Trophoblast cell (in vitro differentiated cells and primary cell): ENCODE results near the gene SORD.

ENCODE experiments used
- DNase-seq, 2 donors: peaks; one replicate each; pipeline ENCODE4 v3.0.0-alpha.2; 2016
- H2AFZ ChIP-seq: 2 replicates; pipeline ENCODE4 v1.6.1; 2013; ENCODE audit warnings: low read length, moderate library complexity, mild to moderate bottlenecking; ENCODE audit not compliant: insufficient read depth, poor library complexity
- H2AK5ac ChIP-seq: 2 replicates; pipeline ENCODE4 v1.6.1; 2013; ENCODE audit warnings: mild to moderate bottlenecking, low read length
- H2BK120ac ChIP-seq: 2 replicates; pipeline ENCODE4 v1.6.1; 2013; ENCODE audit warnings: low read length, mild to moderate bottlenecking, moderate library complexity; ENCODE audit not compliant: insufficient read depth, poor library complexity
- H2BK12ac ChIP-seq: 2 replicates; pipeline ENCODE4 v1.6.1; 2013; ENCODE audit warnings: mild to moderate bottlenecking, low read length, moderate library complexity
- H2BK5ac ChIP-seq: 2 replicates; pipeline ENCODE4 v1.6.1; 2013; ENCODE audit warnings: low read length, low read depth, moderate library complexity, mild to moderate bottlenecking; ENCODE audit not compliant: poor library complexity
- H3K14ac ChIP-seq: 2 replicates; pipeline ENCODE4 v1.6.1; 2013; ENCODE audit warnings: mild to moderate bottlenecking, low read length
- H3K18ac ChIP-seq: 2 replicates; pipeline ENCODE4 v1.6.1; 2013; ENCODE audit warnings: mild to moderate bottlenecking, low read length
- H3K23ac ChIP-seq: 2 replicates; pipeline ENCODE4 v1.6.1; 2013; ENCODE audit warnings: low read length
- H3K27ac ChIP-seq: 2 replicates; pipeline ENCODE4 v1.5.1; 2013; ENCODE audit warnings: low read depth, mild to moderate bottlenecking, inconsistent platforms, low read length, moderate library complexity
- H3K27me3 ChIP-seq: 2 replicates; pipeline ENCODE4 v1.6.1; 2013; ENCODE audit warnings: inconsistent platforms, mild to moderate bottlenecking, low read length, moderate library complexity; ENCODE audit not compliant: insufficient read depth
- H3K36me3 ChIP-seq, 2 experiments: 1 replicate in 1 of 2; 2 replicates in 1 of 2; pipeline ENCODE4 v1.6.1; 2013; ENCODE audit warnings: low read length in 2 of 2, mild to moderate bottlenecking in 2 of 2, moderate library complexity in 1 of 2; ENCODE audit not compliant: insufficient read depth in 2 of 2, control insufficient read depth in 1 of 2
- H3K4ac ChIP-seq: 2 replicates; pipeline ENCODE4 v1.6.1; 2013; ENCODE audit warnings: low read depth, mild to moderate bottlenecking, low read length, moderate library complexity
- H3K4me1 ChIP-seq, 2 experiments: 1 replicate in 1 of 2; 2 replicates in 1 of 2; pipeline ENCODE4 v1.6.1; 2013; ENCODE audit warnings: low read length in 2 of 2, mild to moderate bottlenecking in 2 of 2, moderate library complexity in 1 of 2; ENCODE audit not compliant: insufficient read depth in 2 of 2, control insufficient read depth in 1 of 2
- H3K4me2 ChIP-seq: 2 replicates; pipeline ENCODE4 v1.6.1; 2013; ENCODE audit warnings: inconsistent platforms, mild to moderate bottlenecking, low read length, moderate library complexity
- H3K4me3 ChIP-seq: 2 replicates; pipeline ENCODE4 v1.5.1; 2013; ENCODE audit warnings: mild to moderate bottlenecking, low read depth, low read length, inconsistent platforms
- H3K79me1 ChIP-seq: one replicate; pipeline ENCODE4 v1.6.1; 2013; ENCODE audit warnings: low read length
- H3K79me2 ChIP-seq: 2 replicates; pipeline ENCODE4 v1.6.1; 2013; ENCODE audit warnings: low read length, mild to moderate bottlenecking; ENCODE audit not compliant: control insufficient read depth, insufficient read depth, poor library complexity
- H3K9ac ChIP-seq: 2 replicates; pipeline ENCODE4 v1.6.1; 2013; ENCODE audit warnings: mild to moderate bottlenecking, low read length
- H3K9me3 ChIP-seq: 2 replicates; pipeline ENCODE4 v1.6.1; 2013; ENCODE audit warnings: low read depth, mild to moderate bottlenecking, control low read depth, inconsistent platforms, low read length; ENCODE audit not compliant: insufficient read depth
- H4K12ac ChIP-seq: 2 replicates; pipeline ENCODE4 v1.6.1; 2013; ENCODE audit warnings: low read depth, mild to moderate bottlenecking, low read length, moderate library complexity
- H4K8ac ChIP-seq: 2 replicates; pipeline ENCODE4 v1.6.1; 2013; ENCODE audit warnings: low read depth, mild to moderate bottlenecking, low read length, moderate library complexity
- H4K91ac ChIP-seq: one replicate; pipeline ENCODE4 v1.6.1; 2013; ENCODE audit warnings: low read depth, mild to moderate bottlenecking, low read length, moderate library complexity
- WGBS: extraction: QIAGEN DNeasy Blood & Tissue Kit; methylation state at CpG from one replicate; pipeline ENCODE4 v1.1.7; 2013; ENCODE audit warnings: missing lambda C conversion rate; ENCODE audit not compliant: insufficient read length, insufficient coverage; ENCODE audit errors: extremely low coverage; 5-methylcytosine and 5-hydroxymethylcytosine counted together

SORD gene

GRCh38 chr15:45093013-45093412, 70.0 kb downstream of the SORD start:
- H3K9me3 ChIP-seq: peaks cover 2% of the 10 kb centered on the region
- no peak overlapping the region for H4K12ac ChIP-seq
- H3K4me1 ChIP-seq: no peaks in the 10 kb centered on the region
- no CpG with 5 or more reads among the region's 4 CpGs for WGBS
- H2BK5ac ChIP-seq: no peak overlapping the region
- no peak overlapping the region for H3K18ac ChIP-seq
- H3K27ac ChIP-seq: no peak overlapping the region
- no peaks in the 10 kb centered on the region for H3K36me3 ChIP-seq
- no peak overlapping the region for H3K14ac ChIP-seq
- H3K4me2 ChIP-seq: no peak overlapping the region
- H3K79me2 ChIP-seq: no peaks in the 10 kb centered on the region
- H4K8ac ChIP-seq: no peak overlapping the region
- no peak overlapping the region for H3K4ac ChIP-seq
- no peak overlapping the region for H3K4me3 ChIP-seq
- no peak overlapping the region for H2BK12ac ChIP-seq
- H3K27me3 ChIP-seq: no peaks in the 10 kb centered on the region
- H3K79me1 ChIP-seq: no peaks in the 10 kb centered on the region
- DNase-seq: no peak
- H2BK120ac ChIP-seq: no peak overlapping the region
- no peak overlapping the region for H2AK5ac ChIP-seq
- H3K23ac ChIP-seq: no peak overlapping the region
- H3K9ac ChIP-seq: no peak overlapping the region
- no peak overlapping the region for H4K91ac ChIP-seq
- no peak overlapping the region for H2AFZ ChIP-seq

GRCh38 chr15:45093622-45094357, 70.8 kb downstream of the SORD start:
- H2BK12ac ChIP-seq: no peak overlapping the region
- no peak overlapping the region for H3K4me2 ChIP-seq
- no peak overlapping the region for H2AK5ac ChIP-seq
- H2BK120ac ChIP-seq: no peak overlapping the region
- H3K14ac ChIP-seq: no peak overlapping the region
- H4K8ac ChIP-seq: no peak overlapping the region
- H3K4me3 ChIP-seq: no peak overlapping the region
- H3K18ac ChIP-seq: no peak overlapping the region
- H4K12ac ChIP-seq: no peak overlapping the region
- H3K79me2 ChIP-seq: no peaks in the 10 kb centered on the region
- H3K9me3 ChIP-seq: peaks cover 2% of the 10 kb centered on the region
- no peak overlapping the region for H4K91ac ChIP-seq
- no peaks in the 10 kb centered on the region for H3K4me1 ChIP-seq
- H3K23ac ChIP-seq: no peak overlapping the region
- H3K79me1 ChIP-seq: no peaks in the 10 kb centered on the region
- no peak overlapping the region for H3K27ac ChIP-seq
- no peak overlapping the region for H3K4ac ChIP-seq
- H3K9ac ChIP-seq: no peak overlapping the region
- no peaks in the 10 kb centered on the region for H3K36me3 ChIP-seq
- no peak overlapping the region for H2AFZ ChIP-seq
- DNase-seq: no peak
- no peaks in the 10 kb centered on the region for H3K27me3 ChIP-seq
- no peak overlapping the region for H2BK5ac ChIP-seq
- no CpG with 5 or more reads among the region's 11 CpGs for WGBS

- H3K36me3 ChIP-seq: no peaks in the 10 kb centered on the region
- H3K18ac ChIP-seq: no peak overlapping the region
- H3K27ac ChIP-seq: no peak overlapping the region
- H3K27me3 ChIP-seq: no peaks in the 10 kb centered on the region
- no peaks in the 10 kb centered on the region for H3K4me1 ChIP-seq
- H3K9ac ChIP-seq: no peak overlapping the region
- DNase-seq: no peak
- H2BK120ac ChIP-seq: no peak overlapping the region
- no peak overlapping the region for H3K4me2 ChIP-seq
- H3K4ac ChIP-seq: no peak overlapping the region
- no CpG with 5 or more reads among the region's 9 CpGs for WGBS
- no peak overlapping the region for H2AK5ac ChIP-seq
- peaks cover 2% of the 10 kb centered on the region for H3K9me3 ChIP-seq
- H2BK5ac ChIP-seq: no peak overlapping the region
- no peak overlapping the region for H2AFZ ChIP-seq
- H4K91ac ChIP-seq: no peak overlapping the region
- H4K12ac ChIP-seq: no peak overlapping the region
- H3K23ac ChIP-seq: no peak overlapping the region
- H3K14ac ChIP-seq: no peak overlapping the region
- no peak overlapping the region for H3K4me3 ChIP-seq
- H3K79me2 ChIP-seq: no peaks in the 10 kb centered on the region
- H2BK12ac ChIP-seq: no peak overlapping the region
- H3K79me1 ChIP-seq: no peaks in the 10 kb centered on the region
- no peak overlapping the region for H4K8ac ChIP-seq
Observed at GRCh38 chr15:45094358-45094730, 71.3 kb downstream of the SORD start.

GRCh38 chr15:45095661-45096060, 72.7 kb downstream of the SORD start:
- Histone ChIP-seq H3K4me3 (no peak overlapping the region), H3K4me1 (no peaks in the 10 kb centered on the region), H2BK120ac (no peak overlapping the region), H4K8ac (no peak overlapping the region), H3K79me1 (no peaks in the 10 kb centered on the region), H2BK5ac (no peak overlapping the region), H4K91ac (no peak overlapping the region), H3K79me2 (no peaks in the 10 kb centered on the region), H3K9me3 (peaks cover 2% of the 10 kb centered on the region), H3K4me2 (no peak overlapping the region), H2BK12ac (no peak overlapping the region), H3K18ac (no peak overlapping the region), H3K9ac (no peak overlapping the region), H3K27ac (no peak overlapping the region), H3K23ac (no peak overlapping the region), H4K12ac (no peak overlapping the region), H3K4ac (no peak overlapping the region), H3K14ac (no peak overlapping the region), H3K36me3 (no peaks in the 10 kb centered on the region), H2AFZ (no peak overlapping the region), H3K27me3 (no peaks in the 10 kb centered on the region), H2AK5ac (no peak overlapping the region)
- no peak for DNase-seq
- no CpG with 5 or more reads among the region's 11 CpGs for WGBS
